GM23338 (cell line): ENCODE data around the gene MST1. TPM values are rescaled to one million over a fixed set of nuclear protein-coding genes. Genes with fewer than 3 reads are reported as not detected.

Experiments
- ATAC-seq: fragments of 200-7000 bp; cut with Tn5 transposase; 3 replicates; pipeline ENCODE4 v1.9.1; 2020
- DNase-seq: peaks from one replicate; pipeline ENCODE4 v3.0.0-alpha.2; 2015; ENCODE audit warnings: low spot score
- H2AFZ ChIP-seq: fragments of 200-600 bp; sonication (generic); 2 replicates; pipeline ENCODE4 v1.8.0; 2016; ENCODE audit warnings: antibody characterized with exemption, mild to moderate bottlenecking, moderate library complexity
- H3F3A ChIP-seq: fragments of 200-600 bp; sonication (generic); replicated peaks from 2 replicates; pipeline ENCODE4 v1.8.0; 2017; ENCODE audit warnings: antibody characterized with exemption, mixed run types, low read depth
- H3K27ac ChIP-seq: fragments of 200-600 bp; sonication (generic); 2 replicates; pipeline ENCODE4 v1.6.1; 2016; ENCODE audit warnings: low read depth
- H3K27me3 ChIP-seq: fragments of 200-600 bp; sonication (generic); 2 replicates; pipeline ENCODE4 v1.8.0; 2016; ENCODE audit warnings: mild to moderate bottlenecking, mixed run types, moderate library complexity; ENCODE audit not compliant: insufficient read depth
- H3K36me3 ChIP-seq: fragments of 200-600 bp; sonication (generic); 2 replicates; pipeline ENCODE4 v1.8.0; 2016; ENCODE audit warnings: mild to moderate bottlenecking; ENCODE audit not compliant: insufficient read depth
- H3K4me1 ChIP-seq: fragments of 200-600 bp; sonication (generic); 2 replicates; pipeline ENCODE4 v1.8.0; 2016; ENCODE audit warnings: mild to moderate bottlenecking, moderate library complexity; ENCODE audit not compliant: insufficient read depth
- H3K4me2 ChIP-seq: fragments of 200-600 bp; sonication (generic); 2 replicates; pipeline ENCODE4 v1.7.1; 2017; ENCODE audit warnings: mixed run types
- H3K4me3 ChIP-seq: fragments of 200-600 bp; sonication (generic); 2 replicates; pipeline ENCODE4 v1.6.1; 2016; ENCODE audit warnings: mixed run types
- H3K79me2 ChIP-seq: fragments of 200-600 bp; sonication (generic); replicated peaks from 2 replicates; pipeline ENCODE4 v1.8.0; 2017; ENCODE audit warnings: mild to moderate bottlenecking; ENCODE audit not compliant: insufficient read depth
- H3K9me2 ChIP-seq: fragments of 200-600 bp; sonication (generic); 2 replicates; pipeline ENCODE4 v1.8.0; 2017; ENCODE audit not compliant: insufficient read depth
- H4K20me1 ChIP-seq: fragments of 200-600 bp; sonication (generic); replicated peaks from 2 replicates; pipeline ENCODE4 v1.8.0; 2017; ENCODE audit warnings: mild to moderate bottlenecking; ENCODE audit not compliant: insufficient read depth
- H3K27ac Mint-ChIP-seq: 2 replicates; pipeline ENCODE4 v1.8.0; 2020; ENCODE audit warnings: inconsistent platforms, mild to moderate bottlenecking, moderate library complexity, mixed read lengths
- H3K27me3 Mint-ChIP-seq: 3 replicates; pipeline ENCODE4 v1.8.0; 2022; ENCODE audit warnings: low read depth, mild to moderate bottlenecking, moderate library complexity, mixed read lengths, inconsistent platforms; ENCODE audit not compliant: insufficient read depth, poor library complexity
- H3K36me3 Mint-ChIP-seq: 3 replicates; pipeline ENCODE4 v1.8.0; 2021; ENCODE audit warnings: low read depth, mild to moderate bottlenecking, inconsistent platforms, moderate library complexity, mixed read lengths
- H3K4me1 Mint-ChIP-seq: 3 replicates; pipeline ENCODE4 v1.8.0; 2020; ENCODE audit warnings: mild to moderate bottlenecking, inconsistent platforms, mixed read lengths
- H3K4me3 Mint-ChIP-seq: 3 replicates; pipeline ENCODE4 v1.8.0; 2021; ENCODE audit warnings: moderate library complexity, mild to moderate bottlenecking, inconsistent platforms, mixed read lengths
- H3K9me3 Mint-ChIP-seq: 3 replicates; pipeline ENCODE4 v1.8.0; 2020; ENCODE audit warnings: moderate library complexity, mild to moderate bottlenecking, inconsistent platforms, mixed read lengths
- CREB1 ChIP-seq: fragments of 250-450 bp; sonication (Bioruptor Pico); IDR thresholded peaks from 2 replicates; pipeline ENCODE4 v1.5.0; 2020; ENCODE audit warnings: low read depth, mild to moderate bottlenecking, moderate library complexity
- CTCF ChIP-seq, 2 experiments: fragments of 200-600 bp in 1 of 2; sonication (generic) in 1 of 2; conservative IDR thresholded peaks; 2 replicates each; pipeline versions ENCODE4 v1.5.1 to v1.6.1; 2016 to 2017; ENCODE audit warnings: antibody characterized with exemption in 2 of 2, low read depth in 2 of 2, mild to moderate bottlenecking in 2 of 2, moderate library complexity in 1 of 2
- EZH2 ChIP-seq: fragments of 200-600 bp; sonication (generic); IDR thresholded peaks from one replicate; pipeline ENCODE4 v1.8.0; 2017; ENCODE audit warnings: antibody characterized with exemption, mild to moderate bottlenecking, low read depth; ENCODE audit not compliant: unreplicated experiment
- JUNB ChIP-seq: IDR thresholded peaks from one replicate; pipeline ENCODE4 v1.6.1; 2016; ENCODE audit warnings: antibody characterized with exemption; ENCODE audit not compliant: unreplicated experiment
- NANOG ChIP-seq: IDR thresholded peaks from 2 replicates; pipeline ENCODE4 v1.6.1; 2016; ENCODE audit warnings: antibody characterized with exemption, borderline replicate concordance
- POLR2AphosphoS5 ChIP-seq: IDR thresholded peaks from 2 replicates; pipeline ENCODE4 v1.6.1; 2016; ENCODE audit warnings: antibody characterized with exemption, low read depth
- ZNF331 ChIP-seq: fragments of 250-450 bp; sonication (Bioruptor Pico); IDR thresholded peaks from 2 replicates; pipeline ENCODE4 v1.5.0; 2020; ENCODE audit warnings: low read depth, mild to moderate bottlenecking, moderate library complexity
- polyA plus RNA-seq: library from polyadenylated mRNA; unstranded; fragments of >200 nt; fragmentation: Nextera tagmentation; extraction: Ambion mirVana; gene quantifications from 2 replicates; pipeline ENCODE4 v1.2.1, GENCODE V29; 2016
- total RNA-seq: library from RNA; depleted of rRNA; stranded (reverse); fragments of >200 nt; shearing (Covaris generic); gene quantifications from 2 replicates; pipeline ENCODE4 v1.2.3, GENCODE V29; 2014
- TF ChIP-seq, protein P1 (sequence below): IDR thresholded peaks from 2 replicates; pipeline ENCODE4 v1.6.1; 2016; ENCODE audit warnings: antibody characterized with exemption
- TF ChIP-seq, protein P2 (sequence below): fragments of 250-450 bp; sonication (Bioruptor Pico); IDR thresholded peaks from 2 replicates; pipeline ENCODE4 v1.5.0; 2020; ENCODE audit warnings: mild to moderate bottlenecking, moderate library complexity

MST1 gene
- total and polyA plus RNA-seq, 2 experiments from 2014 or later: 5.9 to 11.1 TPM

DNA sequence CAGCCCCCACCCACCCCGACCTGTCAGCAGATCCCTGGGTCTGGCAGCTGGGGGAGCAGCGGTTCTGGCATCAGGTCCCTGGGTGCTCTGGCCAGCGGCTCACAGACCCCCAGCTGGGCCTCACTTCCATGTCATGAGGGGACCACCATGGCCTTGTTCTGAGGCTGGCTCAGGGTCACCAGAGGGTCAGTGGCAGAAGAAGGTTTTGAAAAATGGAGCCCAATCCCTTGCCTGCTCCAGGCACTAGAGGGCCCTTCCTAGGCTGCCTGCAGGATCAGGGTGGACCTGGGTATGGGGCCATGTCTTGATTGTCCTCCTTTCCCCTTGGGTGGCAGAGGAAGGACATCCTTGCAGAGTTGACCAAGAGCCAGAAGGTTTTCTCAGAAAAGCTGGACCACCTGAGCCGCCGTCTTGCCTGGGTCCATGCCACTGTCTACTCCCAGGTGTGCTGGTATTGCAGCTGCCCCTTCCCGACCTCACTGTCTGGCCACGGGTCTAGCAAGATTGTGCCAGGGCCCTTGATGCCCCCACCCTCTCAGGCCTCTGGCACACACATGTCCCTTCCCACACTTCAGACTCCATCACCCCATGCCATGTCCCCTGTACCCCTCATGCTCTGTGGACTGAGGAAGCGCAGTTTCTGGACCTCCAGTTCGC, 17.3 kb upstream of the MST1 start:
- no peak for ATAC-seq
- H3K36me3 ChIP-seq: no peaks in the 10 kb centered on the region
- DNase-seq: no peak
- H4K20me1 ChIP-seq: peaks cover 6% of the 10 kb centered on the region; the same call in 1 of the 2 replicates
- Mint-ChIP-seq H3K36me3 (peaks cover 12% of the 10 kb centered on the region), H3K9me3 (no peaks in the 10 kb centered on the region), H3K4me3 (no peak overlapping the region), H3K27me3 (peaks cover 14% of the 10 kb centered on the region), H3K4me1 (peaks cover 8% of the 10 kb centered on the region; the same call in 2 of the 3 replicates), H3K27ac (no peak overlapping the region)
- no peak overlapping the region for H3K4me3 ChIP-seq
- no peak overlapping the region for H2AFZ ChIP-seq
- H3K79me2 ChIP-seq: no peaks in the 10 kb centered on the region
- H3K4me1 ChIP-seq: no peaks in the 10 kb centered on the region
- TF ChIP-seq CREB1 (no peak), CTCF (conservative IDR thresholded peaks at IDR 0.05; ENCODE audit: low read depth in 2 of 2) (0 out of 4 replicates have a peak, but pooled peaks of 1 of the 2 experiments have one; percentile 6)
- no peak overlapping the region for H3K27ac ChIP-seq
- no peak overlapping the region for H3K4me2 ChIP-seq
- H3K27me3 ChIP-seq: no peaks in the 10 kb centered on the region
- H3F3A ChIP-seq: no peaks in the 10 kb centered on the region; the same call in 1 of the 2 replicates
- no peaks in the 10 kb centered on the region for H3K9me2 ChIP-seq

- Histone ChIP-seq H3K36me3 (no peaks in the 10 kb centered on the region), H3K4me1 (no peaks in the 10 kb centered on the region), H3K4me3 (no peak overlapping the region), H4K20me1 (peaks cover 10% of the 10 kb centered on the region), H3K27me3 (no peaks in the 10 kb centered on the region), H3F3A (no peaks in the 10 kb centered on the region; the same call in 1 of the 2 replicates), H3K27ac (no peak overlapping the region), H3K79me2 (no peaks in the 10 kb centered on the region), H2AFZ (no peak overlapping the region), H3K4me2 (no peak overlapping the region), H3K9me2 (no peaks in the 10 kb centered on the region)
- Mint-ChIP-seq H3K27me3 (peaks cover 24% of the 10 kb centered on the region), H3K27ac (no peak overlapping the region), H3K36me3 (peaks cover 15% of the 10 kb centered on the region), H3K4me1 (peaks cover 18% of the 10 kb centered on the region), H3K9me3 (no peaks in the 10 kb centered on the region), H3K4me3 (no peak overlapping the region)
- ATAC-seq: no peak
- no peak for DNase-seq
- TF ChIP-seq ZNF331 (CRISPR knock-in tag) (no peak), NANOG (no peak), POLR2AphosphoS5 (no peak), CREB1 (no peak), JUNB (no peak), EZH2 (no peak)
- TF ChIP-seq, protein P1, sequence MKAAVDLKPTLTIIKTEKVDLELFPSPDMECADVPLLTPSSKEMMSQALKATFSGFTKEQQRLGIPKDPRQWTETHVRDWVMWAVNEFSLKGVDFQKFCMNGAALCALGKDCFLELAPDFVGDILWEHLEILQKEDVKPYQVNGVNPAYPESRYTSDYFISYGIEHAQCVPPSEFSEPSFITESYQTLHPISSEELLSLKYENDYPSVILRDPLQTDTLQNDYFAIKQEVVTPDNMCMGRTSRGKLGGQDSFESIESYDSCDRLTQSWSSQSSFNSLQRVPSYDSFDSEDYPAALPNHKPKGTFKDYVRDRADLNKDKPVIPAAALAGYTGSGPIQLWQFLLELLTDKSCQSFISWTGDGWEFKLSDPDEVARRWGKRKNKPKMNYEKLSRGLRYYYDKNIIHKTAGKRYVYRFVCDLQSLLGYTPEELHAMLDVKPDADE: no peak
- TF ChIP-seq, protein P2, sequence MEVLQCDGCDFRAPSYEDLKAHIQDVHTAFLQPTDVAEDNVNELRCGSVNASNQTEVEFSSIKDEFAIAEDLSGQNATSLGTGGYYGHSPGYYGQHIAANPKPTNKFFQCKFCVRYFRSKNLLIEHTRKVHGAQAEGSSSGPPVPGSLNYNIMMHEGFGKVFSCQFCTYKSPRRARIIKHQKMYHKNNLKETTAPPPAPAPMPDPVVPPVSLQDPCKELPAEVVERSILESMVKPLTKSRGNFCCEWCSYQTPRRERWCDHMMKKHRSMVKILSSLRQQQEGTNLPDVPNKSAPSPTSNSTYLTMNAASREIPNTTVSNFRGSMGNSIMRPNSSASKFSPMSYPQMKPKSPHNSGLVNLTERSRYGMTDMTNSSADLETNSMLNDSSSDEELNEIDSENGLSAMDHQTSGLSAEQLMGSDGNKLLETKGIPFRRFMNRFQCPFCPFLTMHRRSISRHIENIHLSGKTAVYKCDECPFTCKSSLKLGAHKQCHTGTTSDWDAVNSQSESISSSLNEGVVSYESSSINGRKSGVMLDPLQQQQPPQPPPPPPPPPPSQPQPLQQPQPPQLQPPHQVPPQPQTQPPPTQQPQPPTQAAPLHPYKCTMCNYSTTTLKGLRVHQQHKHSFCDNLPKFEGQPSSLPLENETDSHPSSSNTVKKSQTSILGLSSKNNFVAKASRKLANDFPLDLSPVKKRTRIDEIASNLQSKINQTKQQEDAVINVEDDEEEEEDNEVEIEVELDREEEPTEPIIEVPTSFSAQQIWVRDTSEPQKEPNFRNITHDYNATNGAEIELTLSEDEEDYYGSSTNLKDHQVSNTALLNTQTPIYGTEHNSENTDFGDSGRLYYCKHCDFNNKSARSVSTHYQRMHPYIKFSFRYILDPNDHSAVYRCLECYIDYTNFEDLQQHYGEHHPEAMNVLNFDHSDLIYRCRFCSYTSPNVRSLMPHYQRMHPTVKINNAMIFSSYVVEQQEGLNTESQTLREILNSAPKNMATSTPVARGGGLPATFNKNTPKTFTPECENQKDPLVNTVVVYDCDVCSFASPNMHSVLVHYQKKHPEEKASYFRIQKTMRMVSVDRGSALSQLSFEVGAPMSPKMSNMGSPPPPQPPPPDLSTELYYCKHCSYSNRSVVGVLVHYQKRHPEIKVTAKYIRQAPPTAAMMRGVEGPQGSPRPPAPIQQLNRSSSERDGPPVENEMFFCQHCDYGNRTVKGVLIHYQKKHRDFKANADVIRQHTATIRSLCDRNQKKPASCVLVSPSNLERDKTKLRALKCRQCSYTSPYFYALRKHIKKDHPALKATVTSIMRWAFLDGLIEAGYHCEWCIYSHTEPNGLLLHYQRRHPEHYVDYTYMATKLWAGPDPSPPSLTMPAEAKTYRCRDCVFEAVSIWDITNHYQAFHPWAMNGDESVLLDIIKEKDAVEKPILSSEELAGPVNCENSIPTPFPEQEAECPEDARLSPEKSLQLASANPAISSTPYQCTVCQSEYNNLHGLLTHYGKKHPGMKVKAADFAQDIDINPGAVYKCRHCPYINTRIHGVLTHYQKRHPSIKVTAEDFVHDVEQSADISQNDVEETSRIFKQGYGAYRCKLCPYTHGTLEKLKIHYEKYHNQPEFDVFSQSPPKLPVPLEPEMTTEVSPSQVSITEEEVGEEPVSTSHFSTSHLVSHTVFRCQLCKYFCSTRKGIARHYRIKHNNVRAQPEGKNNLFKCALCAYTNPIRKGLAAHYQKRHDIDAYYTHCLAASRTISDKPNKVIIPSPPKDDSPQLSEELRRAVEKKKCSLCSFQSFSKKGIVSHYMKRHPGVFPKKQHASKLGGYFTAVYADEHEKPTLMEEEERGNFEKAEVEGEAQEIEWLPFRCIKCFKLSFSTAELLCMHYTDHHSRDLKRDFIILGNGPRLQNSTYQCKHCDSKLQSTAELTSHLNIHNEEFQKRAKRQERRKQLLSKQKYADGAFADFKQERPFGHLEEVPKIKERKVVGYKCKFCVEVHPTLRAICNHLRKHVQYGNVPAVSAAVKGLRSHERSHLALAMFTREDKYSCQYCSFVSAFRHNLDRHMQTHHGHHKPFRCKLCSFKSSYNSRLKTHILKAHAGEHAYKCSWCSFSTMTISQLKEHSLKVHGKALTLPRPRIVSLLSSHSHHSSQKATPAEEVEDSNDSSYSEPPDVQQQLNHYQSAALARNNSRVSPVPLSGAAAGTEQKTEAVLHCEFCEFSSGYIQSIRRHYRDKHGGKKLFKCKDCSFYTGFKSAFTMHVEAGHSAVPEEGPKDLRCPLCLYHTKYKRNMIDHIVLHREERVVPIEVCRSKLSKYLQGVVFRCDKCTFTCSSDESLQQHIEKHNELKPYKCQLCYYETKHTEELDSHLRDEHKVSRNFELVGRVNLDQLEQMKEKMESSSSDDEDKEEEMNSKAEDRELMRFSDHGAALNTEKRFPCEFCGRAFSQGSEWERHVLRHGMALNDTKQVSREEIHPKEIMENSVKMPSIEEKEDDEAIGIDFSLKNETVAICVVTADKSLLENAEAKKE (CRISPR knock-in tag): no peak
Measured at GRCh38 chr3:49705390-49705960, 16.2 kb upstream of the MST1 start.
